ENCODE measurements around the gene PPP2R2B.
"Not testable (repeated sequence)": the region's sequence is repeated elsewhere in the genome, so short reads cannot be mapped to it uniquely, and the experiment has no call there.

Gene PPP2R2B

GRCh38 chr5:146564007-146564762 is 314.4 kb downstream of the PPP2R2B start:
- Histone ChIP-seq H3K9me3 (ENCODE audit: low read length) (no peaks in the 10 kb centered on the region), H3K27me3 (ENCODE audit: insufficient read depth, low read length) (no peaks in the 10 kb centered on the region), H3K36me3 (ENCODE audit: insufficient read depth, low read length) (no peaks in the 10 kb centered on the region), H3K4me1 (ENCODE audit: insufficient read depth, low read length) (peaks cover 7% of the 10 kb centered on the region), H2AFZ (ENCODE audit: low read depth, low read length) (no peak overlapping the region), H3K4me3 (ENCODE audit: low read length) (no peak overlapping the region)

GRCh38 chr5:146562461-146562860 is 316.1 kb downstream of the PPP2R2B start:
- Histone ChIP-seq H3K27me3 (ENCODE audit: insufficient read depth, low read length) (no peaks in the 10 kb centered on the region), H2AFZ (ENCODE audit: low read depth, low read length) (no peak overlapping the region), H3K36me3 (ENCODE audit: insufficient read depth, low read length) (no peaks in the 10 kb centered on the region), H3K9me3 (ENCODE audit: low read length) (no peaks in the 10 kb centered on the region), H3K4me3 (ENCODE audit: low read length) (no peak overlapping the region), H3K4me1 (ENCODE audit: insufficient read depth, low read length) (peaks cover 7% of the 10 kb centered on the region)

- Histone ChIP-seq H3K36me3 (ENCODE audit: insufficient read depth, low read length) (no peaks in the 10 kb centered on the region), H3K9me3 (ENCODE audit: low read length) (no peaks in the 10 kb centered on the region), H3K27me3 (ENCODE audit: insufficient read depth, low read length) (no peaks in the 10 kb centered on the region), H2AFZ (ENCODE audit: low read depth, low read length) (no peak overlapping the region), H3K4me3 (ENCODE audit: low read length) (no peak overlapping the region), H3K4me1 (ENCODE audit: insufficient read depth, low read length) (peaks cover 7% of the 10 kb centered on the region)
These were observed 316.8 kb downstream of the PPP2R2B start for GRCh38 chr5:146561711-146562110.

GRCh38 chr5:146560205-146560812 is 318.2 kb downstream of the PPP2R2B start:
- Histone ChIP-seq H2AFZ (ENCODE audit: low read depth, low read length) (no peak overlapping the region), H3K4me3 (ENCODE audit: low read length) (no peak overlapping the region), H3K4me1 (ENCODE audit: insufficient read depth, low read length) (peaks cover 5% of the 10 kb centered on the region), H3K27me3 (ENCODE audit: insufficient read depth, low read length) (no peaks in the 10 kb centered on the region), H3K9me3 (ENCODE audit: low read length) (no peaks in the 10 kb centered on the region), H3K36me3 (ENCODE audit: insufficient read depth, low read length) (no peaks in the 10 kb centered on the region)

- H3K36me3 ChIP-seq (ENCODE audit: insufficient read depth, low read length); H2AFZ ChIP-seq (ENCODE audit: low read depth, low read length); H3K27me3 ChIP-seq (ENCODE audit: insufficient read depth, low read length); H3K4me3 ChIP-seq (ENCODE audit: low read length); H3K9me3 ChIP-seq (ENCODE audit: low read length); H3K4me1 ChIP-seq (ENCODE audit: insufficient read depth, low read length): not testable (repeated sequence)
These were observed 321.7 kb downstream of the PPP2R2B start for GRCh38 chr5:146556884-146557283.

- no peaks in the 10 kb centered on the region for H3K27me3 ChIP-seq (ENCODE audit: insufficient read depth, low read length)
- no peaks in the 10 kb centered on the region for H3K9me3 ChIP-seq (ENCODE audit: low read length)
- no peak overlapping the region for H2AFZ ChIP-seq (ENCODE audit: low read depth, low read length)
- H3K4me3 ChIP-seq (ENCODE audit: low read length): no peak overlapping the region
- no peaks in the 10 kb centered on the region for H3K36me3 ChIP-seq (ENCODE audit: insufficient read depth, low read length)
- no peaks in the 10 kb centered on the region for H3K4me1 ChIP-seq (ENCODE audit: insufficient read depth, low read length)
These were observed 325.1 kb downstream of the PPP2R2B start for GRCh38 chr5:146553446-146553845.

- Histone ChIP-seq H3K4me1 (ENCODE audit: insufficient read depth, low read length) (no peaks in the 10 kb centered on the region), H2AFZ (ENCODE audit: low read depth, low read length) (no peak overlapping the region), H3K36me3 (ENCODE audit: insufficient read depth, low read length) (no peaks in the 10 kb centered on the region), H3K9me3 (ENCODE audit: low read length) (no peaks in the 10 kb centered on the region), H3K27me3 (ENCODE audit: insufficient read depth, low read length) (no peaks in the 10 kb centered on the region), H3K4me3 (ENCODE audit: low read length) (no peak overlapping the region)
These were observed 328.9 kb downstream of the PPP2R2B start for GRCh38 chr5:146549615-146550014.

GRCh38 chr5:146548781-146549449 is 329.6 kb downstream of the PPP2R2B start:
- Histone ChIP-seq H3K9me3 (ENCODE audit: low read length) (no peaks in the 10 kb centered on the region), H3K4me3 (ENCODE audit: low read length) (no peak overlapping the region), H3K4me1 (ENCODE audit: insufficient read depth, low read length) (no peaks in the 10 kb centered on the region), H3K27me3 (ENCODE audit: insufficient read depth, low read length) (no peaks in the 10 kb centered on the region), H2AFZ (ENCODE audit: low read depth, low read length) (no peak overlapping the region), H3K36me3 (ENCODE audit: insufficient read depth, low read length) (no peaks in the 10 kb centered on the region)

GRCh38 chr5:146544232-146544631 is 334.3 kb downstream of the PPP2R2B start:
- Histone ChIP-seq H3K9me3 (ENCODE audit: low read length) (no peaks in the 10 kb centered on the region), H2AFZ (ENCODE audit: low read depth, low read length) (no peak overlapping the region), H3K4me1 (ENCODE audit: insufficient read depth, low read length) (peaks cover 10% of the 10 kb centered on the region), H3K36me3 (ENCODE audit: insufficient read depth, low read length) (no peaks in the 10 kb centered on the region), H3K27me3 (ENCODE audit: insufficient read depth, low read length) (no peaks in the 10 kb centered on the region), H3K4me3 (ENCODE audit: low read length) (no peak overlapping the region)

GRCh38 chr5:146541958-146542849 is 336.4 kb downstream of the PPP2R2B start:
- no peak overlapping the region for H3K4me3 ChIP-seq (ENCODE audit: low read length)
- H3K36me3 ChIP-seq (ENCODE audit: insufficient read depth, low read length): no peaks in the 10 kb centered on the region
- H3K9me3 ChIP-seq (ENCODE audit: low read length): no peaks in the 10 kb centered on the region
- H3K4me1 ChIP-seq (ENCODE audit: insufficient read depth, low read length): peaks cover 10% of the 10 kb centered on the region
- H2AFZ ChIP-seq (ENCODE audit: low read depth, low read length): no peak overlapping the region
- no peaks in the 10 kb centered on the region for H3K27me3 ChIP-seq (ENCODE audit: insufficient read depth, low read length)

- Histone ChIP-seq H3K9me3 (ENCODE audit: low read length) (no peaks in the 10 kb centered on the region), H3K36me3 (ENCODE audit: insufficient read depth, low read length) (no peaks in the 10 kb centered on the region)
These were observed 338.1 kb downstream of the PPP2R2B start for GRCh38 chr5:146540414-146540813.

GRCh38 chr5:146539973-146540372 is 338.6 kb downstream of the PPP2R2B start:
- peaks cover 10% of the 10 kb centered on the region for H3K4me1 ChIP-seq (ENCODE audit: insufficient read depth, low read length)
- no peaks in the 10 kb centered on the region for H3K27me3 ChIP-seq (ENCODE audit: insufficient read depth, low read length)
- H3K36me3 ChIP-seq (ENCODE audit: insufficient read depth, low read length): no peaks in the 10 kb centered on the region
- H3K4me3 ChIP-seq (ENCODE audit: low read length): no peak overlapping the region
- H3K9me3 ChIP-seq (ENCODE audit: low read length): no peaks in the 10 kb centered on the region
- no peak overlapping the region for H2AFZ ChIP-seq (ENCODE audit: low read depth, low read length)

More at GRCh38 chr5:146540414-146540813, 338.1 kb downstream of the PPP2R2B start:
- Histone ChIP-seq H3K4me3 (ENCODE audit: low read length) (no peak overlapping the region), H3K27me3 (ENCODE audit: insufficient read depth, low read length) (no peaks in the 10 kb centered on the region), H3K4me1 (ENCODE audit: insufficient read depth, low read length) (peaks cover 10% of the 10 kb centered on the region), H2AFZ (ENCODE audit: low read depth, low read length) (no peak overlapping the region)

Measured in neuron (in vitro differentiated cells).